Natural killer cell (primary cell): ENCODE measurements around the gene ZC3H7B. TPM values are rescaled to one million over a fixed set of nuclear protein-coding genes. Genes with fewer than 3 reads are reported as not detected.
A peak's percentile ranks its signal among the peaks of the same experiment; 100 is the strongest.

Experiments used
- ATAC-seq, 3 donors: fragments of 150-1000 bp in 2 of 3; fragments of 200-7000 bp in 1 of 3; cut with Tn5 transposase; 1 replicate in 1 of 3; 2 replicates in 2 of 3; pipeline ENCODE4 v1.10.0; 2021; ENCODE audit warnings: mild to moderate bottlenecking in 2 of 3, moderate library complexity in 2 of 3
- DNase-seq, 2 donors: peaks; one replicate each; pipeline versions ENCODE4 v3.0.0 to v3.0.0-alpha.2; 2013 to 2021; ENCODE audit warnings: mixed read lengths in 1 of 2
- H3K27ac ChIP-seq: one replicate; pipeline ENCODE4 v1.5.1; 2013; ENCODE audit warnings: mild to moderate bottlenecking, low read length
- H3K27me3 ChIP-seq: one replicate; pipeline ENCODE4 v1.6.1; 2013; ENCODE audit warnings: low read length; ENCODE audit not compliant: control insufficient read depth, insufficient read depth
- H3K36me3 ChIP-seq: one replicate; pipeline ENCODE4 v1.6.1; 2013; ENCODE audit warnings: low read length; ENCODE audit not compliant: control insufficient read depth, insufficient read depth
- H3K4me1 ChIP-seq: one replicate; pipeline ENCODE4 v1.6.1; 2013; ENCODE audit warnings: low read length; ENCODE audit not compliant: control insufficient read depth, insufficient read depth
- H3K4me3 ChIP-seq: one replicate; pipeline ENCODE4 v1.5.1; 2013; ENCODE audit warnings: low read length
- H3K9me3 ChIP-seq: one replicate; pipeline ENCODE4 v1.6.1; 2013; ENCODE audit warnings: low read length; ENCODE audit not compliant: control insufficient read depth, insufficient read depth
- H3K27ac Mint-ChIP-seq, 2 donors: one replicate each; pipeline ENCODE4 v1.8.0; 2022; ENCODE audit warnings: mild to moderate bottlenecking in 2 of 2, mixed read lengths in 2 of 2, moderate library complexity in 1 of 2
- H3K27me3 Mint-ChIP-seq, 2 donors: one replicate each; pipeline ENCODE4 v1.8.0; 2022; ENCODE audit warnings: low read depth in 2 of 2, mixed read lengths in 2 of 2
- H3K36me3 Mint-ChIP-seq: one replicate; pipeline ENCODE4 v1.8.0; 2022; ENCODE audit warnings: mixed read lengths
- H3K4me1 Mint-ChIP-seq, 2 donors: one replicate each; pipeline ENCODE4 v1.8.0; 2022; ENCODE audit warnings: mixed read lengths in 2 of 2
- H3K4me3 Mint-ChIP-seq: one replicate; pipeline ENCODE4 v1.8.0; 2022; ENCODE audit warnings: mild to moderate bottlenecking, moderate library complexity, mixed read lengths
- H3K9me3 Mint-ChIP-seq, 2 donors: one replicate each; pipeline ENCODE4 v1.8.0; 2022; ENCODE audit warnings: mixed read lengths in 2 of 2
- WGBS: methylation state at CpG from one replicate; pipeline ENCODE4 v1.1.7; 2013; ENCODE audit warnings: missing lambda C conversion rate; ENCODE audit not compliant: insufficient coverage; 5-methylcytosine and 5-hydroxymethylcytosine counted together
- intact Hi-C: fragments of 100-400 bp; cut with micrococcal nuclease; formaldehyde crosslinking; loops from one replicate; pipeline ENCODE4 v1.14.2; 2022
- total RNA-seq, 4 donors: library from RNA; stranded (reverse); fragments of 120-200 nt in 1 of 4; gene quantifications; one replicate each; pipeline versions ENCODE4 v1.2.3 to v1.2.4, GENCODE V29; 2013 to 2022
- TF ChIP-seq, protein P1 (sequence below): fragments of 200-600 bp; IDR thresholded peaks from one replicate; pipeline ENCODE4 v1.8.0; 2022; ENCODE audit warnings: antibody characterized with exemption

ZC3H7B gene
- total RNA-seq, 3 donors from 2014 or later (not counting 1 experiment from before 2014, with no cell fraction given): 33.9 to 40.3 (median 38.3) TPM

- Histone ChIP-seq H3K27ac (peak overlapping the region; percentile 71), H3K4me3 (peak overlapping the region; percentile 97), H3K36me3 (peaks cover under 1% of the 10 kb centered on the region), H3K27me3 (no peaks in the 10 kb centered on the region), H3K4me1 (peaks cover 17% of the 10 kb centered on the region), H3K9me3 (no peaks in the 10 kb centered on the region)
- H3K36me3 Mint-ChIP-seq: no peaks in the 10 kb centered on the region
- H3K4me3 Mint-ChIP-seq: peak overlapping the region; percentile 84
- ATAC-seq (no peak), DNase-seq (peak; percentile 20 to 45)
- intact Hi-C loops: loop anchor here (5.0 kb wide), 1 partner anchor 380 kb away; no protein-coding TSS in a partner anchor
- H3K27me3 Mint-ChIP-seq: no peaks in the 10 kb centered on the region
- no peaks in the 10 kb centered on the region for H3K9me3 Mint-ChIP-seq
- peak overlapping the region; percentile 77 to 90 for H3K27ac Mint-ChIP-seq
- peaks cover 22 to 31% of the 10 kb centered on the region in 2 donors for H3K4me1 Mint-ChIP-seq
- WGBS: under 1% methylated on average over 59 of the region's 60 CpGs
- TF ChIP-seq, protein P1, sequence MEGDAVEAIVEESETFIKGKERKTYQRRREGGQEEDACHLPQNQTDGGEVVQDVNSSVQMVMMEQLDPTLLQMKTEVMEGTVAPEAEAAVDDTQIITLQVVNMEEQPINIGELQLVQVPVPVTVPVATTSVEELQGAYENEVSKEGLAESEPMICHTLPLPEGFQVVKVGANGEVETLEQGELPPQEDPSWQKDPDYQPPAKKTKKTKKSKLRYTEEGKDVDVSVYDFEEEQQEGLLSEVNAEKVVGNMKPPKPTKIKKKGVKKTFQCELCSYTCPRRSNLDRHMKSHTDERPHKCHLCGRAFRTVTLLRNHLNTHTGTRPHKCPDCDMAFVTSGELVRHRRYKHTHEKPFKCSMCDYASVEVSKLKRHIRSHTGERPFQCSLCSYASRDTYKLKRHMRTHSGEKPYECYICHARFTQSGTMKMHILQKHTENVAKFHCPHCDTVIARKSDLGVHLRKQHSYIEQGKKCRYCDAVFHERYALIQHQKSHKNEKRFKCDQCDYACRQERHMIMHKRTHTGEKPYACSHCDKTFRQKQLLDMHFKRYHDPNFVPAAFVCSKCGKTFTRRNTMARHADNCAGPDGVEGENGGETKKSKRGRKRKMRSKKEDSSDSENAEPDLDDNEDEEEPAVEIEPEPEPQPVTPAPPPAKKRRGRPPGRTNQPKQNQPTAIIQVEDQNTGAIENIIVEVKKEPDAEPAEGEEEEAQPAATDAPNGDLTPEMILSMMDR: no peak
Observed at GRCh38 chr22:41302021-41302767, 869 bp downstream of the ZC3H7B start.

GRCh38 chr22:41302811-41303210, 1.5 kb downstream of the ZC3H7B start:
- WGBS: 6% methylated on average over 3 of the region's 5 CpGs
- peaks cover 4% of the 10 kb centered on the region for H3K36me3 ChIP-seq
- H3K36me3 Mint-ChIP-seq: no peaks in the 10 kb centered on the region
- DNase-seq (no peak), ATAC-seq (no peak)
- intact Hi-C loops: loop anchor here (5.0 kb wide), 1 partner anchor 381 kb away; no protein-coding TSS in a partner anchor
- H3K9me3 ChIP-seq: no peaks in the 10 kb centered on the region
- peak overlapping the region; percentile 97 for H3K4me3 ChIP-seq
- H3K4me1 Mint-ChIP-seq: peaks cover 28 to 37% of the 10 kb centered on the region in 2 donors
- H3K9me3 Mint-ChIP-seq: no peaks in the 10 kb centered on the region
- peaks cover 17% of the 10 kb centered on the region for H3K4me1 ChIP-seq
- H3K27me3 Mint-ChIP-seq: no peaks in the 10 kb centered on the region
- TF ChIP-seq, protein P1: no peak
- H3K4me3 Mint-ChIP-seq: peak overlapping the region; percentile 77
- peak overlapping the region; percentile 77 to 90 for H3K27ac Mint-ChIP-seq
- H3K27ac ChIP-seq: peak overlapping the region; percentile 71
- no peaks in the 10 kb centered on the region for H3K27me3 ChIP-seq

- H3K4me1 ChIP-seq: peaks cover 15% of the 10 kb centered on the region
- Mint-ChIP-seq H3K4me1 (peaks cover 35 to 51% of the 10 kb centered on the region in 2 donors), H3K9me3 (no peaks in the 10 kb centered on the region), H3K36me3 (no peaks in the 10 kb centered on the region), H3K27ac (no peak overlapping the region), H3K27me3 (no peaks in the 10 kb centered on the region), H3K4me3 (no peak overlapping the region)
- TF ChIP-seq, protein P1: no peak
- no peak for ATAC-seq
- no peak for DNase-seq
- WGBS: 91% methylated on average over 4 of the region's 4 CpGs
- H3K36me3 ChIP-seq: peaks cover 4% of the 10 kb centered on the region
- intact Hi-C loops: no loop called here
- H3K27ac ChIP-seq: no peak overlapping the region
- no peak overlapping the region for H3K4me3 ChIP-seq
- no peaks in the 10 kb centered on the region for H3K9me3 ChIP-seq
- H3K27me3 ChIP-seq: no peaks in the 10 kb centered on the region
Observed at GRCh38 chr22:41305646-41306045, 4.3 kb downstream of the ZC3H7B start.
